Kidney (tissue), 14 donors: ENCODE data around the gene CTAG1A. TPM values are rescaled to one million over a fixed set of nuclear protein-coding genes. Genes with fewer than 3 reads are reported as not detected.

Experiments
- DNase-seq, 5 donors: peaks; one replicate each; pipeline ENCODE4 v3.0.0-alpha.2; 2013 to 2020
- FAIRE-seq: peaks from 2 replicates; lab custom pipeline; 2012; peaks lifted over from hg19 to GRCh38; lab: Jason Lieb, UNC
- H3K27ac ChIP-seq, 2 donors: one replicate each; pipeline ENCODE4 v1.7.0; 2013; ENCODE audit warnings: low read depth in 2 of 2, low read length in 2 of 2, inconsistent platforms in 1 of 2
- H3K27me3 ChIP-seq: one replicate; pipeline ENCODE4 v1.7.1; 2013; ENCODE audit warnings: low read length, inconsistent platforms; ENCODE audit not compliant: control insufficient read depth, insufficient read depth
- H3K36me3 ChIP-seq, 3 donors: one replicate each; pipeline versions ENCODE4 v1.7.0 to v1.7.1; 2013; ENCODE audit warnings: low read length in 3 of 3, control low read depth in 1 of 3, inconsistent platforms in 1 of 3; ENCODE audit not compliant: insufficient read depth in 3 of 3, control insufficient read depth in 2 of 3
- H3K4me1 ChIP-seq, 3 donors: one replicate each; pipeline versions ENCODE4 v1.7.0 to v1.7.1; 2013; ENCODE audit warnings: low read length in 3 of 3, inconsistent platforms in 1 of 3, low read depth in 1 of 3; ENCODE audit not compliant: control insufficient read depth in 2 of 3, insufficient read depth in 2 of 3
- H3K4me3 ChIP-seq, 3 donors: one replicate each; pipeline versions ENCODE4 v1.7.0 to v1.8.1; 2013; ENCODE audit warnings: low read length in 3 of 3, control low read depth in 1 of 3, inconsistent platforms in 1 of 3
- H3K9ac ChIP-seq, 3 donors: one replicate each; pipeline versions ENCODE4 v1.7.0 to v1.7.1; 2013; ENCODE audit warnings: low read length in 3 of 3, control low read depth in 1 of 3, inconsistent platforms in 1 of 3
- H3K9me3 ChIP-seq, 3 donors: one replicate each; pipeline versions ENCODE4 v1.7.0 to v1.7.1; 2013; ENCODE audit warnings: low read length in 3 of 3, control low read depth in 1 of 3, inconsistent platforms in 1 of 3; ENCODE audit not compliant: control insufficient read depth in 2 of 3, insufficient read depth in 1 of 3
- CTCF ChIP-seq: IDR thresholded peaks from 3 replicates; pipeline ENCODE4 v1.5.1; 2012; ENCODE audit warnings: mild to moderate bottlenecking, moderate library complexity, borderline replicate concordance; ENCODE audit not compliant: insufficient read depth; ENCODE audit errors: extremely low read depth
- intact Hi-C: fragments of 100-400 bp; cut with DNase I; formaldehyde crosslinking; loops from one replicate; pipeline ENCODE4 v1.11.1; 2022
- polyA plus RNA-seq: library from polyadenylated mRNA; stranded (reverse); fragments of 350-450 nt; fragmentation: Illumina TruSeq; extraction: RNeasy Lipid Tissue Mini Kit (QIAGEN cat#74804); gene quantifications from one replicate; pipeline ENCODE4 v1.2.3, GENCODE V29; 2014; ENCODE audit warnings: low read depth, low replicate concordance; ENCODE audit not compliant: insufficient read depth
- total RNA-seq: library from RNA; stranded (reverse); fragmentation: NEBNext Ultra II Directional; extraction: Animal tissue kit (Norgen Biotek cat#: 25700); gene quantifications from one replicate; pipeline ENCODE4 v1.2.1, GENCODE V29; 2021
- donor health status: control.
- donor health status: control.
- donor health status: control.
- donor health status: control.
- donor health status: control.
- donor health status: DM: yes; HTN: yes; CAD: no.
- donor health status: Normal renal cell carcinoma (clear cell type).

The CTAG1A gene
- total and polyA plus RNA-seq, 2 donors from 2014 or later: not detected

GRCh38 chrX:154592505-154592904, 7.6 kb downstream of the CTAG1A start:
- no peaks in the 10 kb centered on the region for H3K36me3 ChIP-seq
- no peak for FAIRE-seq
- no peak overlapping the region for H3K9ac ChIP-seq
- H3K9me3 ChIP-seq: no peaks in the 10 kb centered on the region
- no peak overlapping the region for H3K4me3 ChIP-seq
- DNase-seq: no peak
- no peaks in the 10 kb centered on the region for H3K4me1 ChIP-seq
- TF ChIP-seq CTCF: no peak
- H3K27me3 ChIP-seq: no peaks in the 10 kb centered on the region
- no peak overlapping the region for H3K27ac ChIP-seq
- intact Hi-C loops: no loop called here

- Histone ChIP-seq H3K27ac (no peak overlapping the region), H3K36me3 (no peaks in the 10 kb centered on the region), H3K4me3 (no peak overlapping the region), H3K9me3 (no peaks in the 10 kb centered on the region), H3K4me1 (no peaks in the 10 kb centered on the region), H3K27me3 (no peaks in the 10 kb centered on the region), H3K9ac (no peak overlapping the region)
- no peak for TF ChIP-seq CTCF
- intact Hi-C loops: no loop called here
- no peak for DNase-seq
- no peak for FAIRE-seq
Measured at GRCh38 chrX:154593201-154593600, 8.3 kb downstream of the CTAG1A start.

GRCh38 chrX:154594491-154594890, 9.6 kb downstream of the CTAG1A start:
- Histone ChIP-seq H3K4me3 (no peak overlapping the region), H3K36me3 (no peaks in the 10 kb centered on the region), H3K9me3 (no peaks in the 10 kb centered on the region), H3K27ac (no peak overlapping the region), H3K4me1 (no peaks in the 10 kb centered on the region), H3K27me3 (no peaks in the 10 kb centered on the region), H3K9ac (no peak overlapping the region)
- TF ChIP-seq CTCF: no peak
- DNase-seq (no peak), FAIRE-seq (no peak)
- intact Hi-C loops: no loop called here
